GM20000 (cell line): ENCODE data around the gene RNF151.
"Not testable (repeated sequence)": the region's sequence is repeated elsewhere in the genome, so short reads cannot be mapped to it uniquely, and the experiment has no call there.

Experiments
- DNase-seq: peaks from one replicate; pipeline ENCODE4 v3.0.0; 2012; ENCODE audit warnings: low spot score
- TF ChIP-seq, protein P1 (sequence below): IDR thresholded peaks from 2 replicates; pipeline ENCODE4 v1.5.1; 2012; ENCODE audit warnings: mild to moderate bottlenecking, control low read depth; ENCODE audit errors: extremely low read depth, missing control alignments

Gene RNF151

DNA sequence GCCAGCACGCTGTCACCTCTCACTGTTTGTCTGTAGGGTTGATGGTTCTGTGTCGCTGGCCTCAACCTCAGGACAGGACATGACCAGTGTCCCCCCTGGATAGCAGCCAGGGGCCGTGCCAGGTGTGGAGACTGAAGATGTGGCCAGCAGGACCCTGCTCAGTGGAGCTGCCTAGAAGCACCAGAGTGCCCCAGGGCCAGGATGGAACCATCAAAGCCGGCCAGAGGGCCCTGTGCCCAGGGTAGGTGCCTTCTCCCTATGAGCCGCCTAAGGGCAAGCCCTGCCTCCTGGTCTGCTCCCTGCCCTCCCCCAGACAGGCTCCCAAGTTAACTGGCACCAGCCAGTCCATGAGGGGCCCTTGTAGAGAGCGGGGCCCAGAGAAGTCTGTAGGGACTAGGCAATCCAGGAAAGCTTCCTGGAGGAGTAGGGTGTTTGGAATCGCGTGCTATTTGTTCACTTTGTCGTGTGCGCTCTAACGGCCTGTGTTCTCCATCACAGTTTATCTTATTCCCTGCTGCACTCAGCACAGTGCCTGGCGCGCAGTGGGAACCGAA, 7.9 kb upstream of the RNF151 start:
- TF ChIP-seq, protein P1, sequence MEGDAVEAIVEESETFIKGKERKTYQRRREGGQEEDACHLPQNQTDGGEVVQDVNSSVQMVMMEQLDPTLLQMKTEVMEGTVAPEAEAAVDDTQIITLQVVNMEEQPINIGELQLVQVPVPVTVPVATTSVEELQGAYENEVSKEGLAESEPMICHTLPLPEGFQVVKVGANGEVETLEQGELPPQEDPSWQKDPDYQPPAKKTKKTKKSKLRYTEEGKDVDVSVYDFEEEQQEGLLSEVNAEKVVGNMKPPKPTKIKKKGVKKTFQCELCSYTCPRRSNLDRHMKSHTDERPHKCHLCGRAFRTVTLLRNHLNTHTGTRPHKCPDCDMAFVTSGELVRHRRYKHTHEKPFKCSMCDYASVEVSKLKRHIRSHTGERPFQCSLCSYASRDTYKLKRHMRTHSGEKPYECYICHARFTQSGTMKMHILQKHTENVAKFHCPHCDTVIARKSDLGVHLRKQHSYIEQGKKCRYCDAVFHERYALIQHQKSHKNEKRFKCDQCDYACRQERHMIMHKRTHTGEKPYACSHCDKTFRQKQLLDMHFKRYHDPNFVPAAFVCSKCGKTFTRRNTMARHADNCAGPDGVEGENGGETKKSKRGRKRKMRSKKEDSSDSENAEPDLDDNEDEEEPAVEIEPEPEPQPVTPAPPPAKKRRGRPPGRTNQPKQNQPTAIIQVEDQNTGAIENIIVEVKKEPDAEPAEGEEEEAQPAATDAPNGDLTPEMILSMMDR = no peak
- no peak for DNase-seq

- TF ChIP-seq, protein P1 = peak; percentile 85
- DNase-seq = peak; percentile 96
These were observed 7.2 kb upstream of the RNF151 start, which contains the start of gene NDUFB10 for GRCh38 chr16:1959269-1960039. Gene NDUFB10 (plus strand): TSS chr16:1959538. CDS start chr16:1959625, 87 bp downstream.

- TF ChIP-seq, protein P1 = no peak
- DNase-seq = no peak
These were observed 5.7 kb upstream of the RNF151 start for GRCh38 chr16:1960665-1961630.

DNA sequence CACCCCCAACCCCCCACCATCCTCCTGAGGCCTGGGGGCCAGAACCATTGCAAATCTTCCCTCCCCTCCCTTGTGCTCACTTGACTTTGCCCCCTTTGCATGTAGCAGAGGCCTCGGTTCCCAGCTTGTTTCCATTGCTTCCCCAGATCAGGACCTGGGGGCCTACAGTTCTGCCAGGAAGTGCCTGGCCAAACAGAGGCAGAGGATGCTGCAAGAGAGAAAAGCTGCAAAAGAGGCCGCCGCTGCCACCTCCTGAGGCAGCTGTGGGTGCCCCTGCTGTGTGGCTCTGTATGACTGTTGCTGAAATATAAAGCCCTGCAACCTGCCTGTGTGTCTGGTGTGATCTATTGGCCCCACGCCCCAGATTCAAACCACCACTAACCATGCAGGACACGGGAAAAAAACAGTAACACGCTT, 5.0 kb upstream of the RNF151 start:
- TF ChIP-seq, protein P1 = no peak

GRCh38 chr16:1962161-1963153, 4.2 kb upstream of the RNF151 start:
- DNase-seq = not testable (repeated sequence)

More for the DNA sequence above, 5.0 kb upstream of the RNF151 start:
- DNase-seq = no peak

DNA sequence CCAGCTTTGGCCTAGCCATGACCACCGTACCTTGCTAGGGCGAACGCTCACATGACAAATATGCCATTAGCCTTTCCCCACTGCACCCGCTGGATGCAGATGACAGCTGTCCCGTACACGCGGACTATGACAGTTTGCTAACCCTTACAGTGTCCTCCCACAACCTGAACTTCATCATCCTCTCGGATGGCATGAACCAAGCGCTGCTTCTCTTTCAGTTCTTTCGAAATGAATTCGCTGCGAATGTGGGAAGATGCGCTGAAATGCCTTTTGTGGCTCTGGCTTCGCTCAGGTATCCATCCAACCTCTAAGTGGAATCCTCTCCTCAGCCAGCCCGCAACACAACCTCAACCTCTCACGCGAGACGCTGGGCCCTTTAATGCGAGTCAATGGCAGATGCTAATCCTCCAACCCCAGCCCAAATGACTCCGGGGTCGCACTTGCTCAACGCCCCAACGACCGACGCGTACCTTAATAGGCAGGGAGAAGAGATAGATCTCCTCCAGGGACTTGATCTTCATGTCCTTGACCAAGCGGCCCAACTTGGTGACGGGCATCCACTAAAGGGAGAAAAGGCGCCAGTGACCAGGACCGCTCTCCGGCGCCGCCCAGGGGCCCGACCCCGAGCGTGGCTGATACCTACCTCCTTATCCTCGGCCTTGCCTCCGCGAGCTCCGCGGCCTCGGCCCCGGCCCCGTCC, 2.7 kb upstream of the RNF151 start:
- no peak for DNase-seq
- TF ChIP-seq, protein P1 = peak; percentile 35
